Lower lobe of right lung (tissue), 2 donors: Measurements from ENCODE around the gene POM121. TPM values are rescaled to one million over a fixed set of nuclear protein-coding genes. Genes with fewer than 3 reads are reported as not detected.
"Not testable (repeated sequence)": the region's sequence is repeated elsewhere in the genome, so short reads cannot be mapped to it uniquely, and the experiment has no call there.

ENCODE experiments used
- ATAC-seq, 2 donors: fragments of 200-7000 bp; cut with Tn5 transposase; one replicate each; pipeline ENCODE4 v1.9.1; 2020 to 2022; ENCODE audit warnings: mild to moderate bottlenecking in 2 of 2, moderate library complexity in 2 of 2
- DNase-seq: peaks from one replicate; pipeline ENCODE4 v3.0.0-alpha.2; 2020
- H3K27ac ChIP-seq: fragments of 200-600 bp; one replicate; pipeline ENCODE4 v1.8.0; 2022
- H3K27me3 ChIP-seq: fragments of 200-600 bp; one replicate; pipeline ENCODE4 v1.8.0; 2022; ENCODE audit warnings: low read depth
- H3K36me3 ChIP-seq: fragments of 200-600 bp; one replicate; pipeline ENCODE4 v1.8.0; 2022; ENCODE audit warnings: mild to moderate bottlenecking
- H3K4me1 ChIP-seq: fragments of 200-600 bp; one replicate; pipeline ENCODE4 v1.8.0; 2022
- H3K4me3 ChIP-seq: fragments of 200-600 bp; one replicate; pipeline ENCODE4 v1.8.0; 2022; ENCODE audit warnings: mild to moderate bottlenecking
- H3K9me3 ChIP-seq: fragments of 200-600 bp; one replicate; pipeline ENCODE4 v1.8.0; 2022
- intact Hi-C: fragments of 100-400 bp; cut with DNase I; formaldehyde crosslinking; loops from one replicate; pipeline ENCODE4 v1.11.0; 2022
- total RNA-seq: library from RNA; stranded (reverse); fragmentation: NEBNext Ultra II Directional; extraction: Animal tissue kit (Norgen Biotek cat#: 25700); gene quantifications from one replicate; pipeline ENCODE4 v1.2.1, GENCODE V29; 2021
- donor health status: DM: no; HTN: yes; CAD: no; lungs with severe emphysema.

Gene POM121
- total RNA-seq, 1 donor from 2014 or later = 35.9 TPM

- DNase-seq, ATAC-seq, H3K27ac ChIP-seq, H3K27me3 ChIP-seq, H3K9me3 ChIP-seq, H3K36me3 ChIP-seq, H3K4me3 ChIP-seq, H3K4me1 ChIP-seq, intact Hi-C loops: not testable (repeated sequence)
Measured at GRCh38 chr7:72966892-72967291, 42.0 kb downstream of the POM121 start.

- peak; percentile 9 to 46 for ATAC-seq
- H3K4me3 ChIP-seq, intact Hi-C loops, H3K9me3 ChIP-seq, H3K27me3 ChIP-seq, H3K36me3 ChIP-seq, H3K4me1 ChIP-seq, H3K27ac ChIP-seq: not testable (repeated sequence)
- peak; percentile 22 for DNase-seq
Measured at GRCh38 chr7:72968980-72969516, 44.2 kb downstream of the POM121 start, which contains the start of gene TRIM74. TRIM74 (minus strand) TSS chr7:72969466; CDS start chr7:72966157, 3,309 bp downstream.

- H3K36me3 ChIP-seq, H3K9me3 ChIP-seq, ATAC-seq, H3K4me1 ChIP-seq, H3K27ac ChIP-seq, DNase-seq, intact Hi-C loops, H3K4me3 ChIP-seq, H3K27me3 ChIP-seq: not testable (repeated sequence)
Measured at GRCh38 chr7:72969688-72970087, 44.8 kb downstream of the POM121 start.

GRCh38 chr7:72971505-72971904, 46.6 kb downstream of the POM121 start:
- DNase-seq, H3K27me3 ChIP-seq, H3K4me3 ChIP-seq, H3K9me3 ChIP-seq, ATAC-seq, H3K4me1 ChIP-seq, H3K36me3 ChIP-seq, intact Hi-C loops, H3K27ac ChIP-seq: not testable (repeated sequence)

- ATAC-seq, intact Hi-C loops: not testable (repeated sequence)
Measured at GRCh38 chr7:72974781-72975180, 49.9 kb downstream of the POM121 start.

GRCh38 chr7:72975656-72976286, 50.9 kb downstream of the POM121 start:
- H3K27ac ChIP-seq, H3K27me3 ChIP-seq, H3K4me1 ChIP-seq, intact Hi-C loops, H3K9me3 ChIP-seq, H3K36me3 ChIP-seq, H3K4me3 ChIP-seq: not testable (repeated sequence)
- ATAC-seq (peak in 1 of 2 donors; percentile 34), DNase-seq (peak; percentile 29)

More at GRCh38 chr7:72974781-72975180, 49.9 kb downstream of the POM121 start:
- H3K36me3 ChIP-seq, H3K27me3 ChIP-seq, H3K4me3 ChIP-seq, DNase-seq, H3K9me3 ChIP-seq, H3K4me1 ChIP-seq, H3K27ac ChIP-seq: not testable (repeated sequence)

- H3K9me3 ChIP-seq, H3K4me3 ChIP-seq, H3K27me3 ChIP-seq, DNase-seq, H3K4me1 ChIP-seq, intact Hi-C loops, H3K27ac ChIP-seq, H3K36me3 ChIP-seq: not testable (repeated sequence)
- peak in 1 of 2 donors; percentile 23 for ATAC-seq
Measured at GRCh38 chr7:72976434-72976833, 51.5 kb downstream of the POM121 start.

GRCh38 chr7:72980382-72980781, 55.5 kb downstream of the POM121 start:
- H3K9me3 ChIP-seq, H3K36me3 ChIP-seq, H3K4me3 ChIP-seq, intact Hi-C loops, H3K4me1 ChIP-seq, DNase-seq, H3K27me3 ChIP-seq, H3K27ac ChIP-seq: not testable (repeated sequence)
- peak in 1 of 2 donors; percentile 12 for ATAC-seq

- H3K36me3 ChIP-seq, H3K27ac ChIP-seq, H3K4me1 ChIP-seq, intact Hi-C loops, DNase-seq, ATAC-seq, H3K4me3 ChIP-seq, H3K9me3 ChIP-seq, H3K27me3 ChIP-seq: not testable (repeated sequence)
Measured at GRCh38 chr7:72982084-72982483, 57.2 kb downstream of the POM121 start.

- H3K9me3 ChIP-seq, H3K27me3 ChIP-seq, H3K4me1 ChIP-seq, H3K36me3 ChIP-seq, intact Hi-C loops, H3K27ac ChIP-seq, H3K4me3 ChIP-seq: not testable (repeated sequence)
- DNase-seq = peak; percentile 32
- ATAC-seq = peak; percentile 54 to 67
Measured at GRCh38 chr7:72990146-72990913, 65.4 kb downstream of the POM121 start.

- H3K36me3 ChIP-seq, H3K4me3 ChIP-seq, ATAC-seq, DNase-seq, intact Hi-C loops, H3K27ac ChIP-seq, H3K9me3 ChIP-seq, H3K4me1 ChIP-seq, H3K27me3 ChIP-seq: not testable (repeated sequence)
Measured at GRCh38 chr7:72995484-72995883, 70.6 kb downstream of the POM121 start.

- peak; percentile 29 to 39 for ATAC-seq
Measured at GRCh38 chr7:72997447-72997846, 72.6 kb downstream of the POM121 start.

GRCh38 chr7:72997887-72998468, 73.1 kb downstream of the POM121 start:
- ATAC-seq, H3K36me3 ChIP-seq, H3K27me3 ChIP-seq, intact Hi-C loops, H3K4me3 ChIP-seq, H3K9me3 ChIP-seq, H3K4me1 ChIP-seq, DNase-seq, H3K27ac ChIP-seq: not testable (repeated sequence)

More at GRCh38 chr7:72997447-72997846, 72.6 kb downstream of the POM121 start:
- H3K27ac ChIP-seq, H3K27me3 ChIP-seq, intact Hi-C loops, H3K9me3 ChIP-seq, H3K36me3 ChIP-seq, DNase-seq, H3K4me3 ChIP-seq, H3K4me1 ChIP-seq: not testable (repeated sequence)
